Measurements from ENCODE around the gene BAIAP2.

GRCh38 chr17:81010935-81011334 lies 24.0 kb upstream of the BAIAP2 start:
- TF ChIP-seq CTCF (IDR thresholded peaks at IDR 0.05; ENCODE audit: poor library complexity) (no peak), EZH2 (IDR thresholded peaks at IDR 0.05; ENCODE audit: borderline replicate concordance) (no peak), EZH2phosphoT487 (IDR thresholded peaks at IDR 0.05; ENCODE audit: low read depth, severe bottlenecking, unreplicated experiment) (no peak)

Data from hepatocyte (in vitro differentiated cells).